Adrenal gland (tissue), 12 donors: ENCODE data around the gene MCUR1. TPM values are rescaled to one million over a fixed set of nuclear protein-coding genes. Genes with fewer than 3 reads are reported as not detected.
"Not testable (repeated sequence)": the region's sequence is repeated elsewhere in the genome, so short reads cannot be mapped to it uniquely, and the experiment has no call there.

Experiments used
- DNase-seq, 7 donors: peaks; one replicate each; pipeline ENCODE4 v3.0.0-alpha.2; 2019 to 2020
- H3K27ac ChIP-seq, 5 donors: fragments of 200-600 bp; sonication (generic) in 4 of 5; 1 replicate in 3 of 5; 2 replicates in 2 of 5; pipeline versions ENCODE4 v1.5.1 to v1.8.0; 2016 to 2020; ENCODE audit warnings: mild to moderate bottlenecking in 1 of 5
- H3K27me3 ChIP-seq: fragments of 200-600 bp; 2 replicates; pipeline ENCODE4 v1.8.0; 2021
- H3K36me3 ChIP-seq, 2 donors: fragments of 200-600 bp; replicated peaks in 1 of 2; 1 replicate in 1 of 2; 2 replicates in 1 of 2; pipeline versions ENCODE4 v1.5.1 to v1.8.0; 2018 to 2022
- H3K4me1 ChIP-seq, 2 donors: fragments of 200-600 bp; replicated peaks in 1 of 2; 1 replicate in 1 of 2; 2 replicates in 1 of 2; pipeline versions ENCODE4 v1.5.1 to v1.8.0; 2018 to 2021
- H3K4me3 ChIP-seq, 4 donors: fragments of 200-600 bp; sonication (generic) in 3 of 4; one replicate each; pipeline ENCODE4 v1.5.1; 2016 to 2018
- H3K9me3 ChIP-seq, 3 donors: fragments of 200-600 bp; sonication (generic) in 1 of 3; replicated peaks in 1 of 3; 1 replicate in 2 of 3; 2 replicates in 1 of 3; pipeline versions ENCODE4 v1.5.1 to v1.8.0; 2016 to 2021
- CTCF ChIP-seq, 6 experiments: fragments of 450-650 bp in 4 of 6; fragments of 200-600 bp in 2 of 6; sonication (generic) in 1 of 6; IDR thresholded peaks; 1 replicate in 5 of 6; 2 replicates in 1 of 6; pipeline versions ENCODE4 v1.5.1 to v1.8.0; 2016 to 2021; ENCODE audit warnings: antibody characterized with exemption in 6 of 6, mild to moderate bottlenecking in 2 of 6, moderate library complexity in 1 of 6
- POLR2A ChIP-seq, 2 donors: fragments of 450-650 bp; IDR thresholded peaks; one replicate each; pipeline ENCODE4 v1.6.1; 2017; ENCODE audit warnings: antibody characterized with exemption in 2 of 2, mild to moderate bottlenecking in 2 of 2, moderate library complexity in 1 of 2
- WGBS, 4 donors: extraction: QIAGEN DNeasy Blood & Tissue Kit in 2 of 4; methylation state at CpG; one replicate each; pipeline versions ENCODE4 v1.1.5 to v1.1.7; 2013 to 2017; 5-methylcytosine and 5-hydroxymethylcytosine counted together
- intact Hi-C, 2 donors: fragments of 100-400 bp; cut with DNase I; formaldehyde crosslinking; loops; one replicate each; pipeline versions ENCODE4 v1.14.1 to v1.15.0; 2022 to 2023
- polyA plus RNA-seq, 3 donors: library from polyadenylated mRNA; stranded (reverse); fragments of 200-250 nt in 2 of 3; fragments of 350-450 nt in 1 of 3; fragmentation: Illumina TruSeq in 1 of 3; extraction: RNeasy Lipid Tissue Mini Kit (QIAGEN cat#74804) in 1 of 3; gene quantifications; one replicate each; pipeline ENCODE4 v1.2.3, GENCODE V29; 2013 to 2014
- total RNA-seq, 9 donors: library from RNA; depleted of rRNA in 4 of 9; stranded (reverse); fragments of >200 nt in 4 of 9; fragments of 120-200 nt in 1 of 9; fragmentation: NEBNext Ultra II Directional in 1 of 9; extraction: Animal tissue kit (Norgen Biotek cat#: 25700) in 1 of 9; gene quantifications; one replicate each; pipeline versions ENCODE4 v1.1.0 to v1.2.4, GENCODE V29; 2013 to 2023
- donor health status: healthy with polysubstance abuse.
- donor health status: Bipolar disorder and iron deficiency.
- donor health status: DM: yes; HTN: yes; CAD: no.
- donor health status: DM: no; HTN: no; CAD: no.
- donor health status: DM: no; HTN: no; CAD: no.
- donor health status: DM: yes; HTN: yes; CAD: no.

MCUR1 gene
- total and polyA plus RNA-seq, 12 donors, result 7.0 to 24.5 (median 14.1) TPM

GRCh38 chr6:13838616-13839015 is 24.3 kb upstream of the MCUR1 start:
- Histone ChIP-seq H3K27me3 (no peaks in the 10 kb centered on the region), H3K4me3 (no peak overlapping the region), H3K27ac (no peak overlapping the region), H3K36me3 (no peaks in the 10 kb centered on the region), H3K9me3 (no peaks in the 10 kb centered on the region), H3K4me1 (no peaks in the 10 kb centered on the region)
- WGBS, 4 donors, result 49 to 73% (median 67%) methylated on average over 3 of the region's 3 CpGs
- no peak for TF ChIP-seq POLR2A (IDR thresholded peaks at IDR 0.05)
- no peak for TF ChIP-seq CTCF (IDR thresholded peaks at IDR 0.05)
- no peak for DNase-seq
- intact Hi-C loops, result no loop called here

- Histone ChIP-seq H3K4me3 (no peak overlapping the region), H3K27me3 (no peaks in the 10 kb centered on the region), H3K36me3 (no peaks in the 10 kb centered on the region), H3K9me3 (no peaks in the 10 kb centered on the region), H3K4me1 (no peaks in the 10 kb centered on the region), H3K27ac (no peak overlapping the region)
- WGBS, 4 donors, result 83 to 98% (median 85%) methylated on average over 5 of the region's 5 CpGs
- TF ChIP-seq CTCF (IDR thresholded peaks at IDR 0.05) (no peak), POLR2A (IDR thresholded peaks at IDR 0.05) (no peak)
- intact Hi-C loops, result no loop called here
- no peak for DNase-seq
Measured at GRCh38 chr6:13836170-13836569, 21.8 kb upstream of the MCUR1 start.

GRCh38 chr6:13834790-13835189 is 20.4 kb upstream of the MCUR1 start:
- WGBS, 4 donors, result 38 to 78% (median 58%) methylated on average over 1 of the region's 1 CpG
- H3K4me3 ChIP-seq, result no peak overlapping the region
- H3K27me3 ChIP-seq, result no peaks in the 10 kb centered on the region
- intact Hi-C loops, result no loop called here
- no peak for TF ChIP-seq POLR2A (IDR thresholded peaks at IDR 0.05)
- TF ChIP-seq CTCF (IDR thresholded peaks at IDR 0.05), result no peak
- no peaks in the 10 kb centered on the region for H3K4me1 ChIP-seq
- H3K27ac ChIP-seq, result no peak overlapping the region
- no peak for DNase-seq
- no peaks in the 10 kb centered on the region for H3K9me3 ChIP-seq
- no peaks in the 10 kb centered on the region for H3K36me3 ChIP-seq

- intact Hi-C loops, H3K4me3 ChIP-seq, H3K9me3 ChIP-seq, H3K27me3 ChIP-seq, H3K27ac ChIP-seq, H3K36me3 ChIP-seq, H3K4me1 ChIP-seq, DNase-seq: not testable (repeated sequence)
- WGBS, 4 donors, result 54 to 92% (median 75%) methylated on average over 5 of the region's 5 CpGs
Measured at GRCh38 chr6:13834018-13834417, 19.7 kb upstream of the MCUR1 start.

- Histone ChIP-seq H3K27me3 (no peaks in the 10 kb centered on the region), H3K36me3 (no peaks in the 10 kb centered on the region), H3K4me3 (no peak overlapping the region), H3K4me1 (no peaks in the 10 kb centered on the region), H3K9me3 (no peaks in the 10 kb centered on the region), H3K27ac (no peak overlapping the region)
- TF ChIP-seq POLR2A (IDR thresholded peaks at IDR 0.05), result no peak
- TF ChIP-seq CTCF (IDR thresholded peaks at IDR 0.05), result no peak
- intact Hi-C loops, result no loop called here
- DNase-seq, result no peak
- 68 to 87% (median 73%) methylated on average over 1 of the region's 1 CpG for WGBS, 4 donors
Measured at GRCh38 chr6:13832778-13833177, 18.4 kb upstream of the MCUR1 start.
